HG03097 (cell line): ENCODE results near the gene CACNG1.

ENCODE experiments used
- ATAC-seq: cut with Tn5 transposase; IDR thresholded peaks from one replicate; pipeline ENCODE4 v1.9.1; 2021; ENCODE audit not compliant: unreplicated experiment, low FRiP score

The CACNG1 gene

GRCh38 chr17:67044016-67044772, at the start of gene CACNG1:
Gene CACNG1 (plus strand): TSS chr17:67044554. CDS start chr17:67044661, 107 bp downstream.
- no peak for ATAC-seq

- no peak for ATAC-seq
Measured at GRCh38 chr17:66994930-66995535, 49.3 kb upstream of the CACNG1 start.

- ATAC-seq: no peak
Measured at GRCh38 chr17:66995944-66996343, 48.4 kb upstream of the CACNG1 start.

- ATAC-seq: no peak
Measured at GRCh38 chr17:66996926-66997325, 47.4 kb upstream of the CACNG1 start.

- ATAC-seq: no peak
Measured at GRCh38 chr17:67003231-67003630, 41.1 kb upstream of the CACNG1 start.

- no peak for ATAC-seq
Measured at GRCh38 chr17:67004181-67004580, 40.2 kb upstream of the CACNG1 start.

- no peak for ATAC-seq
Measured at GRCh38 chr17:67007266-67007665, 37.1 kb upstream of the CACNG1 start.

GRCh38 chr17:67008101-67008500, 36.3 kb upstream of the CACNG1 start:
- ATAC-seq: no peak

- no peak for ATAC-seq
Measured at GRCh38 chr17:67011527-67012175, 32.7 kb upstream of the CACNG1 start.

- ATAC-seq: no peak
Measured at GRCh38 chr17:67013891-67014290, 30.5 kb upstream of the CACNG1 start.

- no peak for ATAC-seq
Measured at GRCh38 chr17:67015001-67015400, 29.4 kb upstream of the CACNG1 start.

- no peak for ATAC-seq
Measured at GRCh38 chr17:67016039-67016762, 28.2 kb upstream of the CACNG1 start.

GRCh38 chr17:67017910-67018309, 26.4 kb upstream of the CACNG1 start:
- no peak for ATAC-seq

- ATAC-seq: no peak
Measured at GRCh38 chr17:67018471-67019434, 25.6 kb upstream of the CACNG1 start.

- no peak for ATAC-seq
Measured at GRCh38 chr17:67019809-67020208, 24.5 kb upstream of the CACNG1 start.

- no peak for ATAC-seq
Measured at GRCh38 chr17:67020293-67020766, 24.0 kb upstream of the CACNG1 start.

GRCh38 chr17:67021196-67021595, 23.2 kb upstream of the CACNG1 start:
- ATAC-seq: no peak

- no peak for ATAC-seq
Measured at GRCh38 chr17:67021743-67022450, 22.5 kb upstream of the CACNG1 start.

GRCh38 chr17:67022451-67022810, 21.9 kb upstream of the CACNG1 start:
- no peak for ATAC-seq
